Measurements from ENCODE around the gene THRAP3.
A peak's percentile ranks its signal among the peaks of the same experiment; 100 is the strongest.
"Not testable (repeated sequence)": the region's sequence is repeated elsewhere in the genome, so short reads cannot be mapped to it uniquely, and the experiment has no call there.

THRAP3 gene

GRCh38 chr1:36224537-36225282 lies 467 bp downstream of the THRAP3 start:
- H3K27me3 ChIP-seq (ENCODE audit: control insufficient read depth in 1 of 2, insufficient read depth in 2 of 2, low read length in 2 of 2) = no peaks in the 10 kb centered on the region

GRCh38 chr1:36225283-36225899 lies 1.1 kb downstream of the THRAP3 start:
- H3K4me1 ChIP-seq (ENCODE audit: control insufficient read depth in 1 of 2, insufficient read depth in 2 of 2, low read length in 2 of 2) = peaks cover 9 to 25% of the 10 kb centered on the region in 2 donors
- peak overlapping the region; percentile 44 to 86 for H3K9ac ChIP-seq (ENCODE audit: low read depth in 1 of 2, low read length in 2 of 2)
- no peaks in the 10 kb centered on the region for H3K27me3 ChIP-seq (ENCODE audit: control insufficient read depth in 1 of 2, insufficient read depth in 2 of 2, low read length in 2 of 2)
- H3K27ac ChIP-seq (ENCODE audit: low read depth, low read length) = no peak overlapping the region
- H3K36me3 ChIP-seq (ENCODE audit: control insufficient read depth in 1 of 2, insufficient read depth in 2 of 2, low read length in 2 of 2) = peaks cover 0 to 15% of the 10 kb centered on the region in 2 donors
- no peaks in the 10 kb centered on the region for H3K9me3 ChIP-seq (ENCODE audit: control insufficient read depth in 1 of 2, low read length in 2 of 2)
- peak overlapping the region; percentile 76 to 83 for H3K4me3 ChIP-seq (ENCODE audit: low read depth in 1 of 2, low read length in 2 of 2)

More at GRCh38 chr1:36224537-36225282, 467 bp downstream of the THRAP3 start:
- Histone ChIP-seq H3K9me3 (ENCODE audit: control insufficient read depth in 1 of 2, low read length in 2 of 2) (no peaks in the 10 kb centered on the region), H3K9ac (ENCODE audit: low read depth in 1 of 2, low read length in 2 of 2) (peak overlapping the region; percentile 44 to 86), H3K4me3 (ENCODE audit: low read depth in 1 of 2, low read length in 2 of 2) (peak overlapping the region; percentile 76 to 83), H3K36me3 (ENCODE audit: control insufficient read depth in 1 of 2, insufficient read depth in 2 of 2, low read length in 2 of 2) (peaks cover 0 to 10% of the 10 kb centered on the region in 2 donors), H3K27ac (ENCODE audit: low read depth, low read length) (peak overlapping the region; percentile 93), H3K4me1 (ENCODE audit: control insufficient read depth in 1 of 2, insufficient read depth in 2 of 2, low read length in 2 of 2) (peaks cover 9 to 25% of the 10 kb centered on the region in 2 donors)

- H3K27ac ChIP-seq (ENCODE audit: low read depth, low read length); H3K9ac ChIP-seq (ENCODE audit: low read depth in 1 of 2, low read length in 2 of 2); H3K9me3 ChIP-seq (ENCODE audit: control insufficient read depth in 1 of 2, low read length in 2 of 2); H3K4me3 ChIP-seq (ENCODE audit: low read depth in 1 of 2, low read length in 2 of 2); H3K27me3 ChIP-seq (ENCODE audit: control insufficient read depth in 1 of 2, insufficient read depth in 2 of 2, low read length in 2 of 2): not testable (repeated sequence)
- Histone ChIP-seq H3K4me1 (ENCODE audit: control insufficient read depth in 1 of 2, insufficient read depth in 2 of 2, low read length in 2 of 2) (peaks cover 10 to 13% of the 10 kb centered on the region in 2 donors), H3K36me3 (ENCODE audit: control insufficient read depth in 1 of 2, insufficient read depth in 2 of 2, low read length in 2 of 2) (peaks cover 0 to 33% of the 10 kb centered on the region in 2 donors)
Measured at GRCh38 chr1:36230279-36230678, 6.0 kb downstream of the THRAP3 start.

DNA sequence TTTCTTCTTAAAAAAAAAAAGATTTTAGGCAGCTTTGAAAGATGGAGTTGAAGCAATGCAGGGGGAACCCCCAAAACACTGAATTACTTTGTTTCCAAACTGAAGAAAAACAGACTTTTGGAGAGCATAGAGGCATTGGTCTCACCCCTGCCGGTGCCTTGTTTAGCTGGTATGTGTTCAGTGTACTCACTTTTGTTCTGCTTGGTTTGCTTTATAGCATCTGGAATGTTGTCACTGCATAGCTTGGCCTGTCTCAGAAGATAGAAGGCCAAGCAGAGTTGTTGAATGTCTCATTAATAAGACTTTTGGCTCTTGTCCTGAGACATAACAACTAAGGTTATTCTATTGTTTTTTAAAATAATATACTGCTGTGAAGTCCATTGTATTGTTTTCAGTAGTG lies 6.9 kb downstream of the THRAP3 start:
- Histone ChIP-seq H3K9ac (ENCODE audit: low read depth in 1 of 2, low read length in 2 of 2) (no peak overlapping the region), H3K4me3 (ENCODE audit: low read depth in 1 of 2, low read length in 2 of 2) (no peak overlapping the region)

GRCh38 chr1:36232212-36233095 lies 8.2 kb downstream of the THRAP3 start:
- Histone ChIP-seq H3K4me1 (ENCODE audit: control insufficient read depth in 1 of 2, insufficient read depth in 2 of 2, low read length in 2 of 2) (peaks cover 0 to 5% of the 10 kb centered on the region in 2 donors), H3K36me3 (ENCODE audit: control insufficient read depth in 1 of 2, insufficient read depth in 2 of 2, low read length in 2 of 2) (peaks cover 0 to 32% of the 10 kb centered on the region in 2 donors)

More for the DNA sequence above, 6.9 kb downstream of the THRAP3 start:
- no peak overlapping the region for H3K27ac ChIP-seq (ENCODE audit: low read depth, low read length)
- peaks cover 0 to 33% of the 10 kb centered on the region in 2 donors for H3K36me3 ChIP-seq (ENCODE audit: control insufficient read depth in 1 of 2, insufficient read depth in 2 of 2, low read length in 2 of 2)
- peaks cover 4 to 5% of the 10 kb centered on the region in 2 donors for H3K4me1 ChIP-seq (ENCODE audit: control insufficient read depth in 1 of 2, insufficient read depth in 2 of 2, low read length in 2 of 2)
- no peaks in the 10 kb centered on the region for H3K9me3 ChIP-seq (ENCODE audit: control insufficient read depth in 1 of 2, low read length in 2 of 2)
- H3K27me3 ChIP-seq (ENCODE audit: control insufficient read depth in 1 of 2, insufficient read depth in 2 of 2, low read length in 2 of 2) = no peaks in the 10 kb centered on the region

GRCh38 chr1:36236302-36236701 lies 12.1 kb downstream of the THRAP3 start:
- no peaks in the 10 kb centered on the region for H3K27me3 ChIP-seq (ENCODE audit: control insufficient read depth in 1 of 2, insufficient read depth in 2 of 2, low read length in 2 of 2)
- H3K9ac ChIP-seq (ENCODE audit: low read depth in 1 of 2, low read length in 2 of 2) = no peak overlapping the region
- H3K4me3 ChIP-seq (ENCODE audit: low read depth in 1 of 2, low read length in 2 of 2) = no peak overlapping the region
- H3K9me3 ChIP-seq (ENCODE audit: control insufficient read depth in 1 of 2, low read length in 2 of 2) = no peaks in the 10 kb centered on the region
- peaks cover 9 to 15% of the 10 kb centered on the region in 2 donors for H3K4me1 ChIP-seq (ENCODE audit: control insufficient read depth in 1 of 2, insufficient read depth in 2 of 2, low read length in 2 of 2)
- no peak overlapping the region for H3K27ac ChIP-seq (ENCODE audit: low read depth, low read length)
- H3K36me3 ChIP-seq (ENCODE audit: control insufficient read depth in 1 of 2, insufficient read depth in 2 of 2, low read length in 2 of 2) = peaks cover 0 to 20% of the 10 kb centered on the region in 2 donors

More at GRCh38 chr1:36232212-36233095, 8.2 kb downstream of the THRAP3 start:
- Histone ChIP-seq H3K9ac (ENCODE audit: low read depth in 1 of 2, low read length in 2 of 2) (no peak overlapping the region), H3K27me3 (ENCODE audit: control insufficient read depth in 1 of 2, insufficient read depth in 2 of 2, low read length in 2 of 2) (no peaks in the 10 kb centered on the region), H3K9me3 (ENCODE audit: control insufficient read depth in 1 of 2, low read length in 2 of 2) (no peaks in the 10 kb centered on the region), H3K27ac (ENCODE audit: low read depth, low read length) (no peak overlapping the region), H3K4me3 (ENCODE audit: low read depth in 1 of 2, low read length in 2 of 2) (no peak overlapping the region)

GRCh38 chr1:36238433-36238832 lies 14.2 kb downstream of the THRAP3 start:
- Histone ChIP-seq H3K4me1 (ENCODE audit: control insufficient read depth in 1 of 2, insufficient read depth in 2 of 2, low read length in 2 of 2) (peaks cover 4 to 15% of the 10 kb centered on the region in 2 donors), H3K9ac (ENCODE audit: low read depth in 1 of 2, low read length in 2 of 2) (no peak overlapping the region), H3K4me3 (ENCODE audit: low read depth in 1 of 2, low read length in 2 of 2) (no peak overlapping the region), H3K27me3 (ENCODE audit: control insufficient read depth in 1 of 2, insufficient read depth in 2 of 2, low read length in 2 of 2) (no peaks in the 10 kb centered on the region), H3K27ac (ENCODE audit: low read depth, low read length) (no peak overlapping the region), H3K36me3 (ENCODE audit: control insufficient read depth in 1 of 2, insufficient read depth in 2 of 2, low read length in 2 of 2) (peaks cover 0 to 23% of the 10 kb centered on the region in 2 donors), H3K9me3 (ENCODE audit: control insufficient read depth in 1 of 2, low read length in 2 of 2) (no peaks in the 10 kb centered on the region)

DNA sequence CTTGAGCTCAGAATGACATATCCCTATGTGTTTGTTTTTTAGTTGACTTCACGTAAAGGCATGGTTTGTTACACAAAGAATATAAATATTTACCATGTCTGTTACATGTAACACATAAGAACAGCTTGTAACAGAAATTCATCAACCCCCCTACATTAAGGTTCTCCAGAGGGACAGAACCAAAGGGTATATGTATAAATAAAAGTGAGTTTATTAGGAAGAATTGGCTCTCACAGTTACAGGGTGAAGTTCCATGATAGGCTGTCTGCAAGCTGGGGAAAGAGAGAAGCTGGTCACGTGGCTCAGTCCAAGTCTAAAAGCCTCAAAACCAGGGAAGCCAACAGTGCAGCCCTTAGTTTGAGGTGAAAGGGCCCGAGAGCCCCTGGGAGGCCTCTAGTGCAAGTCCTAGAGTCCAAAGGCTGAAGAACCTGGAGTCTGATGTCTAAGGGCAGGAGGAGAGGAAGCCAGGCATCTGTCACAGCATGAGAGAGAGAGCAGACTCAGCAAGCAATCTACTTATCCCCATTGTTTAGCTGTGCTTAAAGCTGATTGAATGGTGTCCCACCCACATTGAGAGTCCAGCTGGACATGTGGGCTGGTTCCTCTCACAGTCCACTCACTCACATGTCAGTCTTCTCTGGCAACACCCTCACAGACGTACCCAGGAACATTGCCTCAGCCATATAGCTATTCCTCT lies 15.8 kb downstream of the THRAP3 start:
- Histone ChIP-seq H3K27me3 (ENCODE audit: control insufficient read depth in 1 of 2, insufficient read depth in 2 of 2, low read length in 2 of 2) (no peaks in the 10 kb centered on the region), H3K27ac (ENCODE audit: low read depth, low read length) (no peak overlapping the region), H3K4me3 (ENCODE audit: low read depth in 1 of 2, low read length in 2 of 2) (no peak overlapping the region), H3K36me3 (ENCODE audit: control insufficient read depth in 1 of 2, insufficient read depth in 2 of 2, low read length in 2 of 2) (peaks cover 0 to 23% of the 10 kb centered on the region in 2 donors), H3K9me3 (ENCODE audit: control insufficient read depth in 1 of 2, low read length in 2 of 2) (no peaks in the 10 kb centered on the region), H3K4me1 (ENCODE audit: control insufficient read depth in 1 of 2, insufficient read depth in 2 of 2, low read length in 2 of 2) (peaks cover 4 to 15% of the 10 kb centered on the region in 2 donors), H3K9ac (ENCODE audit: low read depth in 1 of 2, low read length in 2 of 2) (no peak overlapping the region)

DNA sequence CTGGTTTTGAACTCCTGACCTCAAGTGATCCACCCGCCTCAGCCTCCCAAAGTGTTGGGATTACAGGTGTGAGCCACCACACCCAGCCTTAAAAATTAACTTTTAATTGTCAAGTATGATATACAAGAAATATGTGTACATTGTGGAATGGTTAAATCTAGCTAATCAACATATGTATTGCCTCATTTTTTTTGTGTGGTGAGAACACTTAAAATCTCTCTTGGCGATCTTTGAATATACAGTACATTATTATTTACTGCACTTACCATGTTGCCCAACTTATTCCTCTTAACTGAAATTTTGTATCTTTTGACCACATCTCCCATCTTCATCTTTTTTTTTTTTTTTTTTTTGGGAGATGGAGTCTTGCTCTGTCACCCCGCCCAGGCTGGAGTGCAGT lies 23.3 kb downstream of the THRAP3 start:
- peaks cover 0 to 12% of the 10 kb centered on the region in 2 donors for H3K4me1 ChIP-seq (ENCODE audit: control insufficient read depth in 1 of 2, insufficient read depth in 2 of 2, low read length in 2 of 2)
- H3K27ac ChIP-seq (ENCODE audit: low read depth, low read length) = no peak overlapping the region

More for the DNA sequence above, 23.3 kb downstream of the THRAP3 start:
- Histone ChIP-seq H3K4me3 (ENCODE audit: low read depth in 1 of 2, low read length in 2 of 2) (no peak overlapping the region), H3K9ac (ENCODE audit: low read depth in 1 of 2, low read length in 2 of 2) (no peak overlapping the region), H3K27me3 (ENCODE audit: control insufficient read depth in 1 of 2, insufficient read depth in 2 of 2, low read length in 2 of 2) (no peaks in the 10 kb centered on the region), H3K36me3 (ENCODE audit: control insufficient read depth in 1 of 2, insufficient read depth in 2 of 2, low read length in 2 of 2) (peaks cover 0 to 7% of the 10 kb centered on the region in 2 donors), H3K9me3 (ENCODE audit: control insufficient read depth in 1 of 2, low read length in 2 of 2) (no peaks in the 10 kb centered on the region)

Data from duodenal mucosa (tissue), 2 donors.